Suprapubic skin (tissue), 4 donors: ENCODE measurements around the gene ZFP36L2.

Experiments
- EP300 ChIP-seq: sonication (generic); formaldehyde crosslinking; IDR thresholded peaks from one replicate; pipeline ENCODE4 v1.6.1; 2017; ENCODE audit warnings: antibody characterized with exemption
- POLR2A ChIP-seq, 2 donors: fragments of 450-650 bp; IDR thresholded peaks; one replicate each; pipeline ENCODE4 v1.6.1; 2017; ENCODE audit warnings: antibody characterized with exemption in 2 of 2, mild to moderate bottlenecking in 2 of 2, moderate library complexity in 2 of 2
- POLR2AphosphoS5 ChIP-seq, 3 donors: sonication (generic); formaldehyde crosslinking; IDR thresholded peaks; one replicate each; pipeline ENCODE4 v1.6.1; 2017; ENCODE audit warnings: antibody characterized with exemption in 3 of 3
- TF ChIP-seq, protein P1 (sequence below), 2 donors: fragments of 200-600 bp in 1 of 2; fragments of 450-650 bp in 1 of 2; sonication (generic) in 1 of 2; IDR thresholded peaks; one replicate each; pipeline ENCODE4 v1.5.1; 2016 to 2019; ENCODE audit warnings: antibody characterized with exemption in 2 of 2, mild to moderate bottlenecking in 1 of 2, moderate library complexity in 1 of 2

DNA sequence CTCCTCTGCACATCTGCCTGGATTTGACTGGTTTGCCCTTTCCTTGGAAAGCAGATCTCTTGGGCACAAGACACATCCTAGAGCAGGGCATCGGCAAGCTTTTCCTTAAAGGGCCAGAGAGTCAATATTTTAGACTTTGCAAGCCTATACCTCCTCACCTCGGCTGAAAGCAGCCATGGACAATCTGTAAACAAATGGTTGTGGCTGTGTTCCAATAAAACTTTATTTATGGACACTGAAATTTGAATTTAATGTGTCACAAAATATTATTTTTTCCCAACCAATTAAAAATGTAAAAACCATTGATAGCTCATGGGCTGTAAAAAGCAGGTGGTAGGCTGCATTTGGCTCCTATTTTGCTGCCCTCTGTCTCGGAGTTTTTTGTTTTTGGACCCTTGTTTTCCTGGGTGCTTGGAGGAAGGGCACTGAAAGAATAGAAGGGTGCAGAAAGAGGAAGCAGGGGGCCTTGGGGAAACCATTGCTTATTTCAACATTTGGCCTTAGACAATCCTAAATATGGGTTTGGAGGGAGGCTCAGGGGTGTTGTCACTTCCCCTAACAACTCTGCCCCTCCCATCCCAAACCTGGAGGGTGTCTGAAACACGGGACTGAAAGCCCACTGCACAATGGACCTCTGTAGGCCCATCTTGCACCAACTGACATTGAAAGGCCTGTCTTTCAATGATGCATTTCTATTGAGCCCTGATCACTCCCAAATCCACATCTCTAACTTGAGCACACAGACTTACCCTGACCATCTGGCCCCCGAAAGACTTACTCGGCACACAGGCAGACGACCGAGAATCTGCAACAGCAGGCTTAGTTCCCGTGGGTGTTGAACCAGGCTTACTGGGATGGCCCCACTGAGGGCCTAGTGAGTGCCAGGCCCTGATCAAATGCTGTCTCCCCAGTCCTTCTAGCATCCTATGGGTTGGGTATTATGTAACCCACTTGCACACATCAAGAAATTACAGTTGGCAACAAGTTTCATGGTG lies 7.1 kb upstream of the ZFP36L2 start:
- TF ChIP-seq POLR2A (IDR thresholded peaks at IDR 0.05) (no peak), POLR2AphosphoS5 (IDR thresholded peaks at IDR 0.05) (no peak), EP300 (no peak)
- TF ChIP-seq, protein P1, sequence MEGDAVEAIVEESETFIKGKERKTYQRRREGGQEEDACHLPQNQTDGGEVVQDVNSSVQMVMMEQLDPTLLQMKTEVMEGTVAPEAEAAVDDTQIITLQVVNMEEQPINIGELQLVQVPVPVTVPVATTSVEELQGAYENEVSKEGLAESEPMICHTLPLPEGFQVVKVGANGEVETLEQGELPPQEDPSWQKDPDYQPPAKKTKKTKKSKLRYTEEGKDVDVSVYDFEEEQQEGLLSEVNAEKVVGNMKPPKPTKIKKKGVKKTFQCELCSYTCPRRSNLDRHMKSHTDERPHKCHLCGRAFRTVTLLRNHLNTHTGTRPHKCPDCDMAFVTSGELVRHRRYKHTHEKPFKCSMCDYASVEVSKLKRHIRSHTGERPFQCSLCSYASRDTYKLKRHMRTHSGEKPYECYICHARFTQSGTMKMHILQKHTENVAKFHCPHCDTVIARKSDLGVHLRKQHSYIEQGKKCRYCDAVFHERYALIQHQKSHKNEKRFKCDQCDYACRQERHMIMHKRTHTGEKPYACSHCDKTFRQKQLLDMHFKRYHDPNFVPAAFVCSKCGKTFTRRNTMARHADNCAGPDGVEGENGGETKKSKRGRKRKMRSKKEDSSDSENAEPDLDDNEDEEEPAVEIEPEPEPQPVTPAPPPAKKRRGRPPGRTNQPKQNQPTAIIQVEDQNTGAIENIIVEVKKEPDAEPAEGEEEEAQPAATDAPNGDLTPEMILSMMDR (IDR thresholded peaks at IDR 0.05), result no peak
